GM04504 (cell line): ENCODE measurements around the gene VPS13D.
A peak's percentile ranks its signal among the peaks of the same experiment; 100 is the strongest.

Experiments used
- DNase-seq: peaks from one replicate; pipeline ENCODE4 v3.0.0-alpha.2; 2012; ENCODE audit warnings: low read depth

The VPS13D gene

DNA sequence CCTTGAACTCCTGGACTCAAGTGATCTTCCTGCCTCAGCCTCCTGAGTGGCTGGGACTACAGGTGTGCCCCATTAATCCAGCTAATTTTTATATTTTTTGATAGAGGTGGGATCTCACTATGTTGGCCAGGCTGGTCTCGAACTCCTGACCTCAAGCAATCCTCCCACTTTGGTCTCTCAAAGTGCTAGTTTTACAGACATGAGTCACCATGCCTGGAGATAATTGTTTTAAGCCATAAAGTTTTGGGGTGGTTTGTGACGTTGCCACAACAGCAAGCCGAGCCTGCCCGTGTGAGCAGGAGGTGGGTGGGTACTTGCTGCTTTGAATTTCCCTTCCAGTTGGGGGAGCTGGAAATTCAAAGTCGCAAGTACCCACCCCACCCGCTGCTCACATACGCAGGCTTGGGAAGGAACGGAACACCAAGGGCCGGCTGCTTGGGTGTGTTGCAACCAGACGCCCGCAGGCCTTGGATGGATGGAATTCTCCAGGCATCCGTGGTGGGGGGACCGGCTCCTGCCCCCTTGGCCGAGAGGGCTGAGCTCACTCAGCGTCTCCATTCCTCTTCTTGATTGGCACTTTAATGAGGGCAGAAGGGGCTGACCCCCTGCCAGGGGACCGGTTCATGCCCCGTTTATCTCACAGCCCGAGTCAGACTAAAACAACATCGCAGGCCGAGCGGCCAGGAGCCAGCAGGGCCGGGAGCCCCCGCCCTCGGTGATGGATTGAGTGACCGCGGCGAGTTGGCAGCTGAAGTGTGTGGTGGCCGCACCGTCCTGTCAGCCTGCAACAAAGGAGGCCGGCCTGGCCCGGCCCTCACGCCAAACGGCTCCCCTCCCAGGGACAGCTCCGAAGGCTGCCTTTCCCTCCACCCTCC lies 310.1 kb downstream of the VPS13D start:
- peak; percentile 96 for DNase-seq

DNA sequence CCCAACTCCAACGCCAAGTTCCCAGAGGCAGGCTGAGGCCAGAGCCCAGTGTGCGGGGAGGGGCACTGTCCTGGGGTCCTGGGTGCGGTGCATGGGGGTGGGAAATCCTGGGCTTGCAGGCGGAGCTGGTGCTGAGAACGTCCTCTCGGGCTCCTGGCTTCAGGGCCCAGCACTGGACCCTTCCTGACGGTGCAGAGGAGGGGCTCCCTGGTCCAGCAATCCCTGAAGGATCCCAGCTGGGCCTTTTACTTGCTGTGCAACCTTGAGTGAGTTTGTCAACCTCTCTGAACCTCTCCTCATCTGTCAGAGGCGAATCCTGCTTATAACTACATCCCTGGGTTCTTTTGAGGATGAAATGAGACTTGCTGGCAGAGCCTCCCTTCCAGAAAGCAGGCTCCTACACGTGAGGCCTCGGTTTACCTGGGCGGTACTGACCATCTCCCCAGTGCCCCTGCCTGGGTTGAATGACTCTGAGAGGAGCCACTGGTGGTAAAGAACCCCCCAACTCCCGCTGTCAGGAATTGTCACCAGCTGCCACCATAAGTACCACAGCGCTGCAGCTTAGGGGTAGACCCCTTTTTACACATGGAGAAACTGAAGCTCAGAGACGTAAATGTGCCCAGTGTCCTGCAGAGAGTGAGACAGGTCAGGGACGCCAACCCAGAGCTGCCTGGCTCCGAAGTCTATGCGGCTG lies 310.9 kb downstream of the VPS13D start:
- no peak for DNase-seq

DNA sequence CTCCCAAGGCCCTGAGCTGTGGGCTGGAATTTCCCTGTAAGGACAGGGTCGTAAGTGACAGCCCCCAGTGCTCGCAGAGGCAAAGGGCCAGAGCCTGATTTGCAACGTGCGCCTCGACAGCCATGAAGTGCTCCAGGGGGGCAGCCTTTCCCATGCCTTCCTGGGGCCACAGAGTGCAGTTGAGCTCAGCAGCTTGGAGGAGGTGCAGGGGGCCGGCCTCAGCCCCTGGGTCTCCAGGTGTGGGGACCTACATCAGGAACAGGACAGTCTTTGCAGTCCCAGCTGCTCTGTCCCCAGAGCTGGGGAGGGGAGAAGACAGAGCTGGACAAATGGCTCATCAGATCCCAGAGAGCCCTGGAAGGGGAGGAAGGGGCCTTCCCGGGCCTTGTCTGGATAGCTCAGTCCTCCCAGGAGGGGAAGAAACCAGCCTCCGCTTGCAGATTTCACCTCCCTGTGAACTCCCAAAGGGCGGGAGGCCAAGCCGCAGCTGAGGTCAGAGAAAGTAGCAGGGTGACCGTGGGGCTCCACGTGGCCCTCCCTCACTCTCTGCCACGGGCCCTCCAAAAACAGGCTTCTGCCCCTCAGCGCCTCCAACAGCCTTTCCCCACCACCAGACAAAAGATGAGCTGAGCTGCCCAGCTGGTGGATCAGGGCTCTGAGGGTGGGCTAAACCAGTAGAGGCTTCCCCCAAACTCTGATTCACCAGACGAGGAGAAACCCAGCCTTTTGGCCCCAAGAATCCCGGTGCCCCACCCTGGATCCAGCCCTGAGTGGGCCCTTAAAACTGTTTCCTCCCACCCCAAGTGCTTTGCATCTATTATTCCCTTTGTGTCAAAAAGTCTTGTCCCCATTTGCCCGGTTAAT lies 311.7 kb downstream of the VPS13D start:
- no peak for DNase-seq

DNA sequence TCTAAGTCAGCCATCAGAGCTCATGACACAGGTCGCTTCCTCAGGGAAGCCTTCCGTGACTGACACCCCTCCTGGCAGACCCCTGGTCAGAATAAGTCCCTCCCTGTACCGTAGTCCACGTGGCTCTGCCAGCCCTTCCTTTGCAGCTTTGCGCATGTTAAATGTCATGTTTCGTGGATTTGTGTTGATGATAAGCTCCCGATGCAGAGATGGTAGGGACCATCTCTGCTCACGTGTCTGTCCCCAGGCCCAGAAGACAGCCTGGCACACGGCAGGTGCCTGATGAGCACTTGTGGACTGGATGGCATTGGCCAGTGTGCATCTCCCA lies 312.3 kb downstream of the VPS13D start:
- no peak for DNase-seq

DNA sequence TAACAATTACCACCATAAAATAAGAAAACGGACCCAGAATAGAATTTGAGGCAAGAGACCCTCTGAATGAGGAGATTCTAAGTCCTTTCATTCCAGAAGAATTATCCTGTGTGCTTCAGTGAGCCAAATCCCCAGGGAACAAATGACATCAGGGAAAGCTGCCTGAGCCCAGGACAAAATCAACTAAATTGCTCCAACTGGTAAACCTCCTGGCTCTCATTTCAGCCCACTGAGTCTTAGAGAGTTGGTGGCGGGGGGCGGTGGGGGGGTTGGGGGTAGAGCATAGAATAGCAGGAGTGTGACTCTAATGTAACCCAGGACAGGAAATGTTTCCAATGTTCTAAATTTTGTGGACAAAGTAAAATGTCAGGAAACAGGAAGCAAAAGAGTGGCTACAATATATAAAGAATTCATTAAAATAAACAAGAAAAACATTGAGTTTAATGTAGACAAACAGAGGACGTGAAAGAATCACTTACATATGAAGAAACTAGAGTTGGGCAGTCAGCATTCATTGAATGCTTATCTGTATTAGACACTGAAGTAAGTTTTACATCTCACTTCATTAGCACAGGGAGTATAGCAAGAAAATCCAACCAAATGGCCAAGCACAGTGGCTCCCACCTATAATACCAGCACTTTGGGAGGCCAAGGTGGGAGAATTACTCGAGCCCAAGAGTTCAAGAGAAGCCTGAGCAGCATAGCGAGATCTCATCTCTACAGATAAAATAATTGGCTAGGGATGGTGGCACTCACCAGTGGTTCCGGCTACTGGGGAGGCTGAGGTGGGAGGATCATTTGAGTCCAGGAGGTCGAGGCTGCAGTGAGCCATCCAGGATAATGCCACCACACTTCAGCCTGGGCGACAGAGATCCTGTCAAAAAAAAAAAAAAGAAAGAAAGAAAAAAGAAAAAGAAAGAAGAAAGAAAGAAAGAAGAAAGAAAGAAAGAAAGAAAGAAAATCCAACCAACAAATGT lies 313.1 kb downstream of the VPS13D start:
- DNase-seq = no peak

DNA sequence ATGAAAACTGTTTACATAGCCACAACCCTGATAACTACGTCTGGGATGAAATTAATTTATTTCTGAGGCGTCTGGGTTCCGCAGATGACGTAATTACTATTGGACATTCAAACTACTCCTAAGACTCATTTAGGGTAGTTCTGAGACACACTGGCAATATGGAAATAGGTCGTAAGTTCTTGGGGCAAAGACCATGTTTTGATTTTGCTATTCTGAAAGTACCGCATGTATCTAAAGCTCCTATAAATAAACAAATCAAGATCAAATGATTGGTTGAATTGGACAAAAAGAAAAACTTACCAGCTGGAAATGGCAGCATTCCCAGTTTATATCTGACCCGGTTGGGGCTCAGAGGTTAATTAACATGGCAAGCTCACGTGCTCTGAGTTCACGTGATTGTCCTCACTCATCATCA lies 313.9 kb downstream of the VPS13D start:
- DNase-seq = no peak

DNA sequence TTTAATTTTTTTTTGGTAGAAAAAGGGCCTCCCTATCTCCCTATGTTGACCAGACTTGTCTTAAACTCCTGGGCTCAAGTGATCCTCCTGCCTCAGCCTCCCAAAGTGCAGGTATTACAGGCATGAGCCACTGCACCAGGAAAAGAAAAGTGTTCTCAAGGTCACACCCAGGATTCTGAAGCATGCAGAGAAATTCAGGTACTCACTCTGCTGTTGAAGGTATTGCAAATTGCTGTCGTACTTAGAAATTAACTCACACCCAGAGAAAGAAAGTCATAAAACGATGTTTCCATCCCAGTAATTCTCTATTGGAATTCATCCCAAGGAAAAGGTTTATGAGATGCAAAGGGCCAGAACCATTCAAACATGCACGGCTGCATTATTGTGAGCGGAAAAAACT lies 314.5 kb downstream of the VPS13D start:
- no peak for DNase-seq

DNA sequence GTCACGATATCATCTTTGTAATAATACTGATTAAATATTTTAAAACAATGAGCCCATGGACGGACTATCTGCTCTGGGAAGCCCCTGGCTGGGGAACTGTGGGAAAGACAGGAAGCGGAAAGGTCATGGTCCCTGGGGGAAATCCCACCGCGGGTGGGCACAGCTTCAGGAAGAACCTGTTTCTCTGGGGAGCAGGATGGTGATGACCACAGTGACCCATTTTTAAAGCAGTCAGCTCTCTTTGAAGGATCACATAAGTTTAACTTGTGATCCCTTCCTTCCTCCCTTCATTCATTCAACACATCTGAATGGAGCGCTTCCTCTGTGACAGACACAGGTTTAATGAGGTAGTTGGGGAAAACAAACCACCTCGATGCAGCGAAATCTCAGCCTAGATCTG lies 315.2 kb downstream of the VPS13D start:
- DNase-seq = no peak

DNA sequence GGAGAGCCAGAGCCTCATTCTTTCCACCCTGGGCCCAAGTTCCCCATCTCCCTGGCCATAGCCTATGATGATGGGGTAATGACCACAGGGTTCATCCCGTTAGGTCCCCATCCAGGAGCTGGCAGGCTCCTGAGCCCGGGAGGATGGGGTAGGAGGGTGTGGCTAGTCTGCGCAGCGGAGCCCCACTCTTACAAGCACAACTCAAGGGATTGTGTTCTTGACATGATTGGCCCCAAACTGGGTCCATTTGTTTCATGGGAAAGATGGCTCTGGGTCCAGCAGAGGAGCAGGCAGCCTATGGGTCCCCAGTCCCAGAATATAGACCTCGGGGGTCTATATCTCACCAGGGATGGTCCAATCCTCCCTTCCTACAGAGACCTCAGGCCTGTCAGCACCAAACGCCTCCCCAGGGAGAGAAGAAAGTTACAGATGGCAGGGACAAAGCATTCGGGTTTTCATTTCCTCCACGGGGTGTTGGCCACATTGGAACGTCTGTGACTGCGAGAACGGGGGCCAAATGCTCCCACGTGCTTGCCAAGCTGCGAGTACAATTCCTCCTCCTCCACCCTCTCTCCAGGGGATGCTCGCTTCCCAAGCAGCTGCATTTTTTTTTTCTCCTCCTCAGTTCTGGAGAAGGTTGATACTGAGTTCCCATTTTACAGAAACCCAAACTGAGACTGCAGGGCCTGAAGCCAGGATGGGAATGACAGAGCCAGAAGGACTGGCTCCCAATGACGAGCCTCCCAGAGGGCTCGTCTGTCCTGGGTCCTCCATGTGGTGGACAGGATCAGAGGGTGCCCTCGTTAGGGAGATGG lies 317.1 kb downstream of the VPS13D start:
- no peak for DNase-seq

DNA sequence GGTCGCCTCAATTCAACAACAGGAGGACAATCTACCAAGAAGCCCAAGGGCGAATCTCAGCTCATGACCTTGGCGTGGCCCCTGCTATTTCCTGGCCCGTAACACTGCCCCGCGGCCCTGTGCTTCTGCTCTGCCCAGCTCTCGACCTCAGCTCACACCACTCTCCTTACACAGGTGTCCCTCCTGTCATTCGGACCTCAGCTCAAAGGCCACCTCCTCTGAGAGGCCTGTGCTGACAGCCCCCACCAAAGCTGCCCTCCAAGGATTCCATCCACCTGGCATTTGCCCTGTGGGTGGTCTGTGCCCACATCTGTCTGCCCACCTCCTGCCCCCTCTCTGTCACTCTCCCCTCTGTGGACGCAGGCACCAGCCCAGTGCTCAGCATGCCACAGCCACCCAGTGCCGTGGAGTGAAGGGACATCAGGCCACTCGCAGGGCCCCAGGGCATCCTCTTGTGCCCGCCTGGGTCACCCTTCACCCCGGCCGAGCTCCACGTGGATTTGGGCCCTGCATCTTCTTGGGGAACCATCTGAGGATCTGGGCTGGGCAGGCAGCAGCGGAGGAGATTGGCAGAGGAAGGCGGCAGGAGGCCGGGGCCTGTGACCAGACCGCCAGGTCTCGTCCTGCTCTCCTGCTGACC lies 317.9 kb downstream of the VPS13D start:
- DNase-seq = no peak

DNA sequence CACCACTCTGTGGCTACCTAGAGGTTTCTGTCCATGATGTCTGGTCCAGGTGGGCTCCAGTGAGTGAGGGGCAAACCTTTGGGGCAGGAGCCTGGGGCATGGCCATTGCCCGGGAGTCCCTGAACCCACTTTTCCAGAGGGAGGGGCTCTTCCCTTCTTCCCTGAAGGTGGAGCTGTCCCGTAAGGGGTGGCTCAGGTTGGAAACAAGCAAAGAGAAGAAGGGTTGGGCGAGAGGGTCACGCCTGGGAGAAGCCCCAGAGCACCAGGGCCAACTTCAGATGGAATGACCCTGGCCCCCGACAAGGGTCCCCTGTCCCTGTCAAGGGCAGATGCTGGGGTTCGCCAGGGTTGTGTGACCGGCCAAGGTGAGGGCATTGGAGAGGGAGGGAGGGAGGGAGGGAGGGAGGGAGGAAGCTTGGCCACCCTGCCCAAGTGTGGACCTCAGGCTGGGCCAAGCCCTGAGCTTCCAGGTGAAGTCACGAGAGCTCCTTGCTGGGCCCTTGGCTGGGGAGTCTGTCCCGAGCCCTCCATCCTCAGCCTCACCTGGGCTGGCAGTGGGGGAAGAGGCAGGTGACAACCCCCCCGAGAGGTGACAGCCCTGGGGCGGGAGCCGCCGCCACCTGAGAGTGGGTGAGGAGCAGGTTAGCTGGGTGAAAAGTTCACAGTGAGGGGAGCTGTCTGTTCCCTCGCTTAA lies 318.6 kb downstream of the VPS13D start:
- DNase-seq = no peak

DNA sequence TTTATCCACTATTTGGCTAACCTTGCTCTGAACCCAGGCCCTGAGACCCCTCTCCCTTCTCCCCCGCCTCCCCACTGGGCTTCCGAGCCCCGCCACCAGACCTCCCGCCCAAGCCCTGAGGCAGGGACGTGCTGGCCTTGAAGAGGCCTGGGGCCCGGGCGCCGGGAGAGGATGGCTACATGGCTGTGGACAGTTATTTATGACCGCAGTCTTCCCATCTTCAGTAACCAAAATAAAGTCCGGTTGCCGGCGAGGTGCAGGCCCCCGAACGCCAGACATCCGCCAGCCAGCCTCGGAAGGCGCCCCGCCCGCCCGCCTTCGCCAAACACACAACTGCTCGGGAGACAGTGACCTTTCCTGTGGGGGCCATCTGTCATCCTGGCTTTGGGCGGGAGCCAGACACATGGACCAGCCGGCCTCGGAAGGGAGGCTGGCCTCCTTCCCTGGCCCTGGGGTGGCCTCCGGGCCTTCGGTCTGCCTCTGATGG lies 319.2 kb downstream of the VPS13D start:
- DNase-seq = no peak

DNA sequence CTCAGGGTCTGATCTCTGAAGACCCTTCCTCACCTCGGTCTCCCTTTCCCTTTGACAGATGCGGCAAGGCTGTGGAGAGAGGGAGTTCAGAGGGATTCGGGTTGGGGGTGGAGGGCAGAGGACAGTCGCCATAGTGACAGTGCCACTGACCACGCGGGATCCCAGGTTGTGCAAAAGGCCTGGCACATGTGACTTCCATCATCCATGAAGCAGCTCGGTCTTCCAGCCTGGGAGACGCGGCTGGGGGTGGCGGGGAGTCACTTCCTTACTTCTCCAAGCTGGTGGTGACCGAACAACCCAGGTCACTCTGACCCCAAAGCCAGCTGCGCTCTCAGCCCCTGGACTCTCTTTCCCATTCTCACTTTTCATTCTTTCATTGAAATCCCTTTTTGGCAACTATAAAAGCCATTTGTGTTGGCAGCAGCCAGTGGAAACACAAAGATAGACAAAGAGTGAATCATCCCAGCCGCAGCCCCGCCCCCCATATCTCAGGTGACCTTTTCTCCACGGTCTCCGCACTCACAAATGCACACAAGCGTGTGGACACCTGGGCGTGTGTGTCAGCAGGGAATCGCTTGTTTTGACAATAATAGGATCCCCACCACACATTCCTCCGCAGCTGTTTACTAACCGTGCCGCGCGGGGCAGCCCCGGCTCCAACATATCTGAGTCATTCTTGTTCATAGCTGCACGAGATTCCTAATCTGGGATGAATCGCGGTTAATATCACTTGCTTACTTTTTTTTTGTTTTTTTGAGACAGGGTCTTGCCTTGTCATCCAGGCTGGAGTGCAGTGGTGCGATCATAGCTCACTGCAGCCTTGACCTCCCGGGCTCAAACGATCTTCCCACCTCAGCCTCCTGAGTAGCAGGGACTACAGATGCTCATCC lies 319.9 kb downstream of the VPS13D start:
- DNase-seq = peak; percentile 82

DNA sequence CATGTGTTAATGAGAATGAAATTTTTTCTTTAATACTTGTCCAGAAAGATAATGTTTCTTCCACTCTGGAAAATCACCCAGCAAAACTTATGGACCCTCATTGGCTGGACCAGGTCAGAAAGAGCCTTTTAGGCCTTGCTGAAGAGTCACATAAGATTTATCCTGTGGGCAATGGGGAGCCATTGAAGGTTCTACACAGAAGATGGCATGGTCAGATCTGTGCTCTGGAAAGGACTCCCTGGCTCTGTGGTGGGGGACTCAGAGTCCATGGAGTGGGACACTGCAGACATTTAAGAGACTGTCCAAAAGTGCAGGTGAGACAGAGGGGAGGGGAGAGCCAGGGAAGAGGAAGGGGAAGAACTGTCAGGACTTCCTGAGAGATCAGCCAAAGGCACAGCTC lies 321.8 kb downstream of the VPS13D start:
- no peak for DNase-seq

DNA sequence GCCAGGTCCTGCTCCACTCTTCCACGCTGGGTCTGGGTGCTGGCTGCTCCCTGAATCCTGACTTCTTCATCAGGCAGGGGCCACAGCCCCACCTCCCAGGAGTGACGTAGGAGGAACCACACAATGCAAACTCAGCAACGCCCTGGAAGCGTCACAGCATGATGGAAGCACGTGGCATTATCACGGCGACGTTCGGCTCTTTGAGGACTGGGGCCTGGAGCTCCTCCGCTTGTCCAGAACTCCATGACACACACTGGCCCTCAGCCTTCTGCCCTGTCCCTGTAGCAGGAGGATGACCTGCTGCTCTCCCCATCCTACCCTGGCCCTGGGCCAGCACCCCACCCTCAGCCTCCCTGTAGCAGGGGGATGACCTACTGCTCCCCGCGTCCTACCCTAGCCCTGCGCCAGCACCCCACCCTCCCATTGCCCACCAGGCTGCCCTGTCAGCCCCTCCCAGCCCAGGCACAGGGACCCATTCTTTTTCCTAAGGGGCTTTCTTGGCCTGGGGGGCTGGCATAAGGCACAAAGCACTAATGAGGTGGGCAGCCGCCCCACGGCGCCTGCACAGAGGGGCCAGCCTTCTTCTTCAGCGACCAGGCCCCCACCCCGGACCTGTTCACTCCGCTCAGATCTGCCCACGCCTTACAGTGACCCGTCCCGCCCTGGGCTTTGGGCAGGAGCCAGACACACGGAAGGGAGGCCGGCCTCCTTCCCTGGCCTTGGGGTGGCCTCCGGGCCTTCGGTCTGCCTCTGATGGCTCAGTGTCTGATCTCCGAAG lies 322.5 kb downstream of the VPS13D start:
- DNase-seq = no peak

DNA sequence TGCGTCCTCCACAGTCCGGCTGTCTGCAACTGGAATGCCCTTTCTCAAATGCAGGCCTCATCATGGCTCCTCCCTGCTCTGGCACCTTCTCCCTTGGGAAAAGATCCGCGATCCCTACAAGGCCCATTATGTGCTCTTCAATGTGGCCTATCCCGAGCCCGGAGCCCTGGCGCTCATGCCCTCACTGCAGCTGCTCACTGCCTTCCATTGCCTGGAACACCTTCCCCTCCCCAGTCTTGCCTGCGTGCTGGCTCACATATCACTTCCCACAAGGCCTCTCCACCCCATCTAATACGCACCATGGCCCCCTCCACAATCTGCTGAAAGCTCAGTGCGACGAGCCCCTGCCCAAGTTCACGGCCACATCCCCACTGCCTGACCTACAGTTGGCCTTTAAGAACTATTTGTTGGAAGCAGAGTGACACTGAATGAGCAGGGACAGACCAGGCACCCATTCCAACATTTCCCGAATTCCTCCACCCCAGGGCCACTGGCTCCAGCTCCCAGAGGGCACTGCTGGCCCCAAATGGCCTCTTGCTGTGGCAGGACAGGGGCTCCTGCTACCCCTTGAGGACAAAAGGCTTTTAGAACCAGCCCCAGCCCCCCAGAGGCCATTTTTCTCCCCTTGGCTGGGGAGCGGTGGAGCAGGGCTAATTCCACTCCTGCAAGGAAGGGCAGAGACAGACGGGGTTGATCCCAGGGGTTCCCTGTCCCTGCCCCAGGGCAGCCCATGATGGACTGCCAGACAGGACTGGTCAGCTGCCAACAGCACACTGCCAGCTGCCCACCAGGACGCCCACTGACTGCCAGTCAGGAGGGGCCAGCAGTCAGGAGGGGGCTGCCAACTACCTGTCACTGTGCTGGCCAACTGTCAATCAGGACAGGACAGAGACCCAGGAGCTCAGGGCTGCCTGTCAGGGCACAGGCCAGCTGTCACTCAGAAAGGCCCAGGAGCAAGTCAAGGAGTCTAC lies 323.4 kb downstream of the VPS13D start:
- no peak for DNase-seq
